ENCODE measurements around the gene CBR3.

CBR3 gene

GRCh38 chr21:36170823-36171222 lies 35.9 kb downstream of the CBR3 start:
- ATAC-seq (ENCODE audit: insufficient read depth, low read depth) (no peak), DNase-seq (no peak)
- H3K36me3 ChIP-seq (ENCODE audit: insufficient read depth, low read length): peaks cover 27% of the 10 kb centered on the region
- H3K4me1 ChIP-seq (ENCODE audit: insufficient read depth, low read length): no peaks in the 10 kb centered on the region
- H3K27me3 ChIP-seq (ENCODE audit: insufficient read depth, low read length, poor library complexity): no peaks in the 10 kb centered on the region
- no peak overlapping the region for H3K27ac ChIP-seq (ENCODE audit: low read length)
- TF ChIP-seq CTCF (IDR thresholded peaks at IDR 0.05; ENCODE audit: borderline replicate concordance, extremely low read depth, low read length, poor library complexity, severe bottlenecking): no peak
- TF ChIP-seq EZH2 (IDR thresholded peaks at IDR 0.05; ENCODE audit: borderline replicate concordance, low read depth, low read length, severe bottlenecking): no peak
- no peak overlapping the region for H3K4me2 ChIP-seq (ENCODE audit: insufficient read depth, low read length)
- no peaks in the 10 kb centered on the region for H3K9me3 ChIP-seq (ENCODE audit: insufficient read depth, low read length, severe bottlenecking)
- H4K20me1 ChIP-seq (ENCODE audit: insufficient read depth, low read length): no peaks in the 10 kb centered on the region
- no peaks in the 10 kb centered on the region for H3K79me2 ChIP-seq (ENCODE audit: insufficient read depth, low read length)
- H3K4me3 ChIP-seq (ENCODE audit: low read depth in 1 of 2, low read length in 2 of 2): no peak overlapping the region
- H3K9ac ChIP-seq (ENCODE audit: low read depth, low read length): no peak overlapping the region
- no peak overlapping the region for H2AFZ ChIP-seq (ENCODE audit: low read depth, low read length)

- H3K27ac ChIP-seq (ENCODE audit: low read length): no peak overlapping the region
- no peaks in the 10 kb centered on the region for H3K4me1 ChIP-seq (ENCODE audit: insufficient read depth, low read length)
- H3K9ac ChIP-seq (ENCODE audit: low read depth, low read length): no peak overlapping the region
- no peaks in the 10 kb centered on the region for H3K79me2 ChIP-seq (ENCODE audit: insufficient read depth, low read length)
- H4K20me1 ChIP-seq (ENCODE audit: insufficient read depth, low read length): no peaks in the 10 kb centered on the region
- H3K9me3 ChIP-seq (ENCODE audit: insufficient read depth, low read length, severe bottlenecking): no peaks in the 10 kb centered on the region
- H3K27me3 ChIP-seq (ENCODE audit: insufficient read depth, low read length, poor library complexity): no peaks in the 10 kb centered on the region
- H3K36me3 ChIP-seq (ENCODE audit: insufficient read depth, low read length): peaks cover 25% of the 10 kb centered on the region
- H2AFZ ChIP-seq (ENCODE audit: low read depth, low read length): no peak overlapping the region
- no peak for DNase-seq
- H3K4me2 ChIP-seq (ENCODE audit: insufficient read depth, low read length): no peak overlapping the region
- ATAC-seq (ENCODE audit: insufficient read depth, low read depth): no peak
- H3K4me3 ChIP-seq (ENCODE audit: low read depth in 1 of 2, low read length in 2 of 2): no peak overlapping the region
- TF ChIP-seq EZH2 (IDR thresholded peaks at IDR 0.05; ENCODE audit: borderline replicate concordance, low read depth, low read length, severe bottlenecking): no peak
- no peak for TF ChIP-seq CTCF (IDR thresholded peaks at IDR 0.05; ENCODE audit: borderline replicate concordance, extremely low read depth, low read length, poor library complexity, severe bottlenecking)
Measured at GRCh38 chr21:36171336-36171735, 36.5 kb downstream of the CBR3 start.

- H3K27me3 ChIP-seq (ENCODE audit: insufficient read depth, low read length, poor library complexity): no peaks in the 10 kb centered on the region
- no peak overlapping the region for H3K4me2 ChIP-seq (ENCODE audit: insufficient read depth, low read length)
- no peak overlapping the region for H3K9ac ChIP-seq (ENCODE audit: low read depth, low read length)
- no peaks in the 10 kb centered on the region for H3K79me2 ChIP-seq (ENCODE audit: insufficient read depth, low read length)
- DNase-seq: no peak
- H4K20me1 ChIP-seq (ENCODE audit: insufficient read depth, low read length): no peaks in the 10 kb centered on the region
- no peaks in the 10 kb centered on the region for H3K9me3 ChIP-seq (ENCODE audit: insufficient read depth, low read length, severe bottlenecking)
- no peak overlapping the region for H3K4me3 ChIP-seq (ENCODE audit: low read depth in 1 of 2, low read length in 2 of 2)
- no peak overlapping the region for H2AFZ ChIP-seq (ENCODE audit: low read depth, low read length)
- H3K4me1 ChIP-seq (ENCODE audit: insufficient read depth, low read length): no peaks in the 10 kb centered on the region
- no peak for ATAC-seq (ENCODE audit: insufficient read depth, low read depth)
- no peak overlapping the region for H3K27ac ChIP-seq (ENCODE audit: low read length)
- peaks cover 20% of the 10 kb centered on the region for H3K36me3 ChIP-seq (ENCODE audit: insufficient read depth, low read length)
- TF ChIP-seq CTCF (IDR thresholded peaks at IDR 0.05; ENCODE audit: borderline replicate concordance, extremely low read depth, low read length, poor library complexity, severe bottlenecking) (no peak), EZH2 (IDR thresholded peaks at IDR 0.05; ENCODE audit: borderline replicate concordance, low read depth, low read length, severe bottlenecking) (no peak)
Measured at GRCh38 chr21:36171741-36172331, 37.0 kb downstream of the CBR3 start.
